ENCODE data around the gene SFRP2.
A peak's percentile ranks its signal among the peaks of the same experiment; 100 is the strongest.

SFRP2 gene

DNA sequence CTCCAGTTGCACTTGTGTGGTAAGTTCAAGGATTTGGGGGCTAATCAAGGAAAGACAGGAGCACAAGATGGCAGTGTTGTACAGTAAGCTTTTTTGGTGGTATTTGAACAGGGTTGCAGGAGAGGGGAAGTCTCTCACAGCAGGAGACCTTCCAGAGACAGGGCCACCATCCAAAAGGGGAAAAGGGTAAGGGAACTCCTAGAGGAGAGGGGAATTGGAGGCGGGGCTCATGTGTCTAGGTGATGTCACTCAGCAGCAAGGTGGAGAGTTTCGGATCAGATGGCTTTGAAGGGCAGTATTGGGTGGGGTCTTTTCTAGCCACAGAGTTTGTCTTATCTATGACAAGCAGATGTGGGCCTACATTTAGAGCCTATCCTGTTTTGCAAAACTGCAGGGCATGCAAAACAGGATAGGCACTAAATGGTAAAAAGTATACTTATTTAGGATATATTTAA is 15.6 kb downstream of the SFRP2 start:
- DNase-seq (ENCODE audit: low read depth in 2 of 2) = no peak

DNA sequence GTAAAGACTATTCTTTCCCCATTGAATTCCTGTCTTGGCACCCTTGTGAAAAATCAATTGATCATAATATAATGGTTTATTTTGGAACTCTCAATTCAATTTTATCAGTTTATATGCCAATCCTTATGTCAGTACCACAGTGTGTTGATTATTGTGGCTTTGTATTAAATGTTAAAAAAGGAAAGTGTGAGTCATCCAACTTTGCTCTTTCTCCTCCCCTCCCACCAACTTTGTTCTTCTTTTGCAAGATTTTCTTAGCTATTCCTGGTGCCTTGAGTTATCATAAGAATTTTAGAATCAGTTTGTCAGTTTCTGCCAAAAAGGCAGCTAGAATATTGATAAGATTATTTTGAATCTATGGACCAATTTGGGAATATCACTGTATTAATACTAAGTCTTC is 17.8 kb downstream of the SFRP2 start:
- DNase-seq (ENCODE audit: low read depth in 2 of 2) = no peak

DNA sequence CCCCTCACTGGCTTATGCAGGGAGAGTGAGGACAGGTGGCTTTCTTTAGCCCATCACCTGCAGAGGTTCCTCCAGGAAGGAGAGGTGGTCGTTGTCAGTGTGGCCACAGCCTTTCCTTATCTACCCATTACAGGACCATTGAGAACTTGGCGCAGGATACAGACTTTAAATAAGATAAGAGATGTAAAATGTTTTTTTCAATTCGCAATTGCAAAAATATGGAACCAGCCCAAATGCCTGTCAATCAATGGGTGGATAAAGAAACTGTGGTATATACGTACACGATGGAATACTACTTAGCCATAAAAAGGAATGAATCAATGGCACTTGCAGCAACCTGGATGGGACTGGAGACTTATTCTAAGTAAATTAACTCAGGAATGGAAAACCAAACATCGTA is 22.1 kb downstream of the SFRP2 start:
- no peak for DNase-seq (ENCODE audit: low read depth in 2 of 2)

DNA sequence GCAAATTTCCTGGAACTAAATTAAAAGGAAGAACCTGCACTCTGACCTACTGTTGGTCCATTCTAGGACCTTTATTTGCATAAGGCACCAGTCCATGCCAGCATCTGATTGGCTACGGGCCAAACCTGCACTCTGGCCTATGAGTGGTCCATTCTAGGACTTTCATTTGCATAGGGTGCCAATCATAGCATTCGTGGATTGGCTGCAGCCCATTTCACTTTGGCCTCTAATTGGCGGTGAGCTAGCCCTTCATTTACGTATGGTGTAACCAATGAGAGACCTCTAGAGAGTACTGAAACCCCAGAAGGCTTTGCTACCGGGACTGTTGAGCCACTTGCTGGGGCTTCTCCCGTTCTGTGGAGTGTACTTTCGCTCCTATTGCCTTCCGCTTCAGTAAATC is 23.0 kb downstream of the SFRP2 start:
- DNase-seq (ENCODE audit: low read depth in 2 of 2) = no peak

DNA sequence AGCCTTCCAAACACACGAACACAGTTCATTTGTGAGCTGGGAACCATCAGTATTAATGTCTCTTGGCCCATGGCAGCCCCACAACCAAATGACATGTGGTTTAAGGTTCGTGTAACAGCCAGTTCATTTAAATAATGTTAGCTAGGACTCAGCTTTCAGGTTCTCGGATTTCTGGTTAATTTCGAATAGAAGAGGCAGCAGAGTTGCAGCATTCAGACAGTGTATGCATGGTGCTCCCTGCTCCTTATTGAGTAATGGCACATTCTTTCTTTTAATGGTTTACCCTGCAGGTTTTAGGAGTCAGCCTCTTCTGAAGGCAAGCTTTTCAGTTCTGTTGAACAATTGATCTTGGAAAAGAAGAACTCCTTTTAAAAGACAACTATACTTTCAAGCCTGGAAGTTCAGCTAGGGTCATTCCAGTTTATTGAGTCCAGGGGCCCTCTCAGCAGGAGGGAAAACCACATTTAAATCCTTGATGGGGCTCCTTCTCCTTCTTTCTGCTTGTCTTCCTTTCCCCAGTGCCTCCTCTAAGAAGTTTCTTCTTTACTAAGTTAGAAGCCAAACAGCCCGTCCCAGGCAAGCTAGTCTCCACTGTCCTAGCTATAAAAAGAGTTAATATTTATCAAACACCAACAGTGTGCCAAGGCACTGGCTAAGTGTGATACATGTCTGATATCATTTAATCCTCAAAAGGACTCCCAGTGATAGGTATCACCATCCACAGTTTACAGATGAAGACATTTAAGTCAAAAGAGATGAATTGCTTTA is 24.1 kb downstream of the SFRP2 start:
- no peak for DNase-seq (ENCODE audit: low read depth in 2 of 2)

DNA sequence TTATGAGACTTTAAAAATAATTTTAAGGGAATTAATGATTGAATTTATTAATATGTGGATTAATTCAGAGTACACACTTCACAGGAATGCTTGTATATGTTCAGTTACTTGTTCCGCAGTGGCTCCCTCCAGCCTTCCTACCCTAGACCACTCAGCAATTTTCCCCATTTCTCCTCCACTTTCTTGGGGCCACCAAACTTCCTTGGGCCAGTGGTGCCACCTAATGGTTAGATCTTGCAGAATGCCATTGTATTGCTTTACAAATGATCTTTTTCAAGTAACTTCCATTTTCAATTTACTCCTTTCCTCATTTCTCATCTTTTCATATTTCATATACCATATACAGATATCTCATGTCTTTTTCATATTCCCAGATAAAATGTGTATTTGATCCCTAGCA is 25.5 kb downstream of the SFRP2 start:
- DNase-seq (ENCODE audit: low read depth in 2 of 2) = no peak

DNA sequence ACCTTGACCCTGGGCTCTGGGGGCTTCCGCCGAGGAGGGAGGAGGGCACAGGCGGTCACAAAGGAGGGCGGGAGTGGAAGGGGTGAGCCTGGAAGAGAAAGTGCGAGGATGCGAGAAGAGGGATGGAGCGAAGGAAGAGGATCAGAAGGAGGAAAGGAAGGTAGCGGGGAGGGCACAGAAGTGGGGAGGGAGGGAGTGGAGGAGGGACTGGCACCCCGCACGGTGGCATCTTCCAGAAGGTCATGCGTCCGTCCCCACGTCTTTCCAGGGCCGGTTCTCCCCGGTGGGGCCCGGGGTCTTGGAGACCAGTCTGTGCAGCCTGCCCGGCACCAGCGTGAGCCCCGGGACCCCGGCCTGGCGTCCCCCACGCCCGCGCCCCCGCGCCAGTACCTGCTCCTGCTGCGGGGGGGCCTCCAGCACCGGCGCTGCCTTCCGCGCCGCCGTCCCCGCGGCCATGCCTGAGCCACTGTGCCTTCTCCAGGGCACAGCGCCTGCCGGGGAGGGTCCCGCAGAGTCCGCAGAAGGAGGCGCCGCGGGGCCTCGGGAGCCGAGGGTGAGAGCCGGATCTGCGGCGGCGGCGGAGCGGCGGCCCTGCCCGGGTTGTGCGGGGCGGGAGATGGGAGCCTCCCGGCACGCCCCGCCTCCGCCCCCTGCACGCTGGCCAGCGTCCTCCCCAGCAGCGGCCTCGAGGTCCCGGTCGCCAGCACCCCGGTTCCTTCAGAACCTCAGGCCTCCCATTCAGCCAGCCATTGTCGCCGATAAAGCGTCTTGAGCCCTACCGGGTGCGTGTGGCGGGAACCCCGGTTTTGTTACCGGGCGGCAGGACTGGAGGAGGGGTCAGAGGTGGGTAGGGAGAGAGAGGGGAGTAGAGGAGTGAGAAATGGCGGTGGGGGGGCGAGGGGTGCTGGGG is 29.2 kb downstream of the SFRP2 start, which contains the start of gene RNF175:
Gene RNF175, minus strand, starts transcription at position 618 of the 910 bp plus-strand sequence. Its CDS starts 162 bp downstream, at position 456.
- DNase-seq (ENCODE audit: low read depth in 2 of 2) = no peak

DNA sequence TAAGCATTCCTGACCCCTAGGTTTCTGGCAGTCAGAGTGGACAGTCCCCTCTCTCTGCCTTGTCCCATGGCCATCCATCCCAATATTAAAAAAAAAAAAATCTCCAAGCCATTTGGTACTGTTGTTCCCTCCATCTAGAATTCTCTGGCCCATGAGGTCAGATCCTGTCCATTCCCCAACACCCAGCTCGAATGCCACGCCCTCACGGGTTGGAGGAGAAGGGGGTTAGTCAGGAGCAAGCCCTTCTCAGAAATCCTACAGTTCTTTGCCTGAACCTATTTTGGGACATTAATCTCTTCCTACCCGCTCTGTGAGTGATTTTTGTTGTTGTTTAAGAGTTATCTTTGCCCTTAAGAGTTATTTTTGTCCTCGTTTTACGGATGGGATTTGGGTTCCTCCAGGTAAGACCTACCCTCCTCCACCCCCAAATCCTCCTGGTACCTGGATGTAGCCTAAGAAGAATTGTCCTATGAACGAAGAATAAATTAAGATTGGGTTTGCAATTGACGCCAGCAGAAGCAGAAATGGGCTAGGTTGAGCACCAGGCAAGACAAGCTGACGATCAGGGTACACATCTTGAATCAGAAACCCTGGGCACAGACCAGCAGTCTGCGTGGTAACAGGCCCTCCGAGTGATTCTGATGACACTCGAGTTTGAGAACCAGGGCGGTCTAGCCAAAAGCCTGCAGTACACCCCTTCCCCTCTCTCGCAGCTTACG is 30.0 kb downstream of the SFRP2 start:
- no peak for DNase-seq (ENCODE audit: low read depth in 2 of 2)

DNA sequence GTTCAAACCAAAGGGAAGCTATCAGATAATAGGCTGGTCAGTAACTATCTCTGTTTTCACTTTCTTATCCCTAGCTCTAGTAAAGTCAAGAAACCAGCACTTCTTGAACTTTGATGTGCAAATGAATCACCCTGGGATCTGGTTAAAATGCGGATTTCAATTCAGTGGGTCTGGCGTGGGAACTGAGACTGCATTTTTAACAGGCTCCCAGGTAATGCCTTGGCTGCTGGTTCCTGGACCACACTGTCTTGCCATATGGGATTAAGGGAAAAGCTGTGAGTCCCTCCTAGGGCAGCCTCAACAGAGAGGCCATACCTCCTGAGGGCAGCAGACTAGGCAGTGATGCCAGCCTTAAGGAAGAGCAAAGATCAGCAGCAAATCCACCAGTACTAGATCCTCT is 30.7 kb downstream of the SFRP2 start:
- no peak for DNase-seq (ENCODE audit: low read depth in 2 of 2)

DNA sequence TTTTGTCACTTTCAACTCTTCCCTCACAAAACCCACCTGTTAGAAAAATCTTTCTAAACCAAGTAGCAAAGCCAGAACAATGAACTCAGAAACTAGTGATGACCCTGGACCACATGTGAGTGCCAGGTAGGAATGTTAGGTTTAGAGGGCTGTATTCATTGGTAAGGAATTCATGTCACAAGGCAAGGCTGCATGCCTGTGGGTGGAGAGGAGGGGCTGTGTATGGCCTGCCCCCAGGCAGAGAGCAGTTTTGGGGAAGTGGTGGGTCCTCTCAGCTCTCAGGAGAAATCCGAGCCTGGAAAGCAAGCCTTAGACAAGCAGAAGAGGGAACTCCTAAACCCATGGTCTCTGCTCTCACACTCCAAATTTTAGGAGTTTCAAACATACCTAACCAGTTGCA is 31.5 kb downstream of the SFRP2 start:
- DNase-seq (ENCODE audit: low read depth in 2 of 2) = no peak

DNA sequence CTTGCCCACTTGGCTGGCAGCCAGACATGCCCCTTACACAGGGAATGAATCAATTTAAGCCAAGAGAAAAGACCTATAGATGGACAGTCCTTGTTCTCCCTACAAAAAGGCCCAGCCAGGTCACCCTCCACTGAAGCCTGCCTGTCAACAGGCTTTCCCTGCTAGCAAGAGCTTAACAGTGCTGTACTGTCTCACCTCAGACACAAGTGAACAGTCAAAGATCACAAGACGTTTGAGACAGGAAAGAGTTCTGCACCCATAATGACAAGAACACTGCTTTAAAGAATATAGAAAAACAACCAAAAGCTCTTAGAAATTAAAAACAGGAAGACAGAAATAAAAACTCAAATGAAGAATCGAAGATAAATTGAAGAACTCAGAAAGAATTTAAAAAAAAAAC is 33.7 kb downstream of the SFRP2 start:
- DNase-seq (ENCODE audit: low read depth in 2 of 2) = no peak

DNA sequence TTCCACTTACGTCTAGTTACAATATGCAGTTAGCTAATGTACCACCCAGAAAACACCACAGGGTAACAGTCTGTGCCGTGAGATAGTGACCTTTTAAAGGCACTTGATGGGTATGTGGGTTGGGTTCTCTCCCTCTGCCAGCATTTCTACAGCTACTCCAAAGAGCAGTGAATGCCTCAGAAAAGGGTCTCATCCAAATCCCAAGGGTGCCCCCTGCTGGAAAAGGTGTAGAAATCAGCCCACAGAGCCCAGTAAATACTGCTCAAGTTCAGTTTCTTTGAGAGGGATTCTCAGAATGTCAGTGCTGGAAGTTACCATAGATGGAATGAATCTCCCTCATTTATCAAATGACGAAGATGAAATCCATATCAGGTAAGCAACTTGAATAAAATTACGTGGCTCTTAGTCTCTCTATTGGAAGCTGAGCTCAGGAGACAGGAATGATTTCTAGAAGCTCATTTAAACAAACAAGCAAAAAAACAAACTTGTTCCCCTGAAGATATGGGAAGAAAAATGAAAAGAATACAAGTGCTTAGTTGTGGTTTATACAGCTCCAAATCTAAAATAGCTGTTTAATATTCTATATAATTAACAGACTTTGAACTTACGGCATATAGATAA is 38.6 kb downstream of the SFRP2 start:
- DNase-seq (ENCODE audit: low read depth in 2 of 2) = peak; percentile 15 to 35

DNA sequence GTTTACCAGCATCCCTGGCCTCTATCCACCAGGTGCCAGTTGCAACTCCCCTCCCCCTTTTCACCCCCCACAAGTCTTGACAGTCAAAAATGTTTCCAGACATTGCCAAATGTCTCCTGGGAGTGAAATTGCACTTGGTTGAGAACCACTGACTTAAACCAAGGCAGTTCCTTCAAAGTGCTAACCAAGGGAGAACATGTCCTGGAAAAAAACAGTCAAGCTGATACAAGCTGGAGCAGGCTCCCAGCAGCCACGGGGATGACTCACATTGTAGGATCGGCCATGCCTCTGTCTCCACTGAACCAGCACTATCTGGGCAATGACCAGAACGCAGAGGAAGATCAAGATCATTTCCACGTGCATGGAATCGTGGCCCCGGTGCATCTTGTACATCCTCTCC is 40.5 kb downstream of the SFRP2 start:
- no peak for DNase-seq (ENCODE audit: low read depth in 2 of 2)

DNA sequence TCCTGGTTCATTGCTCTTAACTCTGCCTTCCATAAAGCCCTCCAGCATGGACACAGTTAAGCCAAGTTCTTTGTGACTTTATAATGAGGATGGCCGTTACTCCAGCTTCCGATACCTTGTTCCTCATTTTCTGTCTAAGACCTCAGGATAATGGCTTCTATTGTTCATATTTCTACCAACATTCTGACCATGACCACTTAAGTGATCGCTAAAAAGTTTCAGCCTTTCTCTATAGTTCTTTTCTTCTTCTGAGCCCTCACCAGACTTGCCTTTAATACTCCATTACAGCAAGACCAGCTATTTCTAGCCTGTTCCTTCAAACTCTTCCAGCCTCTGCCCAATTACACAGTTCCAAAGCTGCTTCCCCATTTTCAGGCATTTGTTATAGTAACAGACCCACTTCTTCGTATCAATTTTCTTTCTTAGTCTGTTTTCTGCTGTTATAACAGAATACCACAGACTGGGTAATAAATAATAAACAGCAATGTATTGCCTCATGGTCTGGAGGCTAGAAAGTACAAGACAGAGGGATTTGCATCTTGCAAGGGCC is 41.4 kb downstream of the SFRP2 start:
- DNase-seq (ENCODE audit: low read depth in 2 of 2) = no peak

DNA sequence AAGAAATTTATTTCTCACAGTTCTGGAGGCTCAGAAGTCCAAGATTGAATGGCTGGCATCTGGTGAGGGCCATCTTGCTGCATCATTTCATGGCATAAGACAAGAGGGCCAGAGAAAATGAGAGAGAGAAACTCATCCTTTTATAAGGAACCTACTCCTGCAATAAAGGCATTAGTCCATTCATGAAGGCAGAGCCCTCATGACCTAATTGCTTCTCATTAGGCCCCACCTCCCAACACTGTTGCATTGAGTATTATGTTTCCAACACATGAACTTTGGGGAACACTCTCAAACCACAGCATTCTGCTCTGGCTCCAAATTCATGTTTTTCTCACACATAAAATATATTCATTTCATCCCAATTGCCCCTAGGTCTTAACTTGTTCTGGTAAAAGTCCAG is 43.2 kb downstream of the SFRP2 start:
- DNase-seq (ENCODE audit: low read depth in 2 of 2) = no peak

DNA sequence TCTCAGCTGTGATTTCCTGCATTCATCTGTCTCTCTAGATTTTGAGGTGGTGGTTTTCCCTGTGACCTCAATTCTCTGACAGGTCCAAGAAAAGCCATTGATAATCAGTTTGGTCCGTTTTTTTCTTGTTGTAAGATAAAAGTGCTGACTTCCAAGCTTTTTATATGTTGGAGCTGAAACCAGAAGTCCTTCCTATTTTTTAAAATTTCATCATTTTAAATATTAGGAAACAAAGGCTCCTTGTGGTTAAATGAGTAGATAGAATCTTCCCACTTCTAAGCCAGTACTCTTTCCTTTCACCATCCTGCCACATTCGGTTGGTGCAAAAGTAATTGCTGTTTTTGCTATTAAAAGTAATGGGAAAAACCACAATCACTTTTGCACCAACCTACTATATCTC is 47.3 kb downstream of the SFRP2 start:
- no peak for DNase-seq (ENCODE audit: low read depth in 2 of 2)

DNA sequence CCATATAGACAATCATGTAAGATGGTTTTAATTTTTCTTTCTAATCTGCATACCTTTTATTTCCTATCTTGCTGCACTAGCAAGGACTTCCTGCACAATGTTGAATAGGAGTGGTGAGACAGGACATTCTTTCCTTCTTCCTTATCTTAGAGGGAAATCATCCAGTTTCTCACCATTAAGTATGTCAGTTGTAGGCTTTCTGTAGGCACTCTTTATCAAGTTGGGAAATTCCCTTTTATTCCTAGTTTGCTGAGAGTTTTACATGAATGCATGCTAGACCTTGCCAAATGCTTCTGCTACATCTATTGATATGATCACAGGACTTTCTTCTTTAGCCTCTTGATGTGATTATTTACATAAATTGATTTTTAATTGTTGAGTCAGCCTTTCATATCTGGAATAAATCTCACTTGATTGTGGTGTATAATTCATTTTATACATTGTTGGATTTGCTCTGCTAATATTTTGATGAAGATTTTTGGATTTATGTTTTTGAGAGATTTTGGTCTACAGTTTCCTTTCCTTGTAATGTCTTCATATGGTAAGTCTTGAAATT is 52.9 kb downstream of the SFRP2 start:
- no peak for DNase-seq (ENCODE audit: low read depth in 2 of 2)

DNA sequence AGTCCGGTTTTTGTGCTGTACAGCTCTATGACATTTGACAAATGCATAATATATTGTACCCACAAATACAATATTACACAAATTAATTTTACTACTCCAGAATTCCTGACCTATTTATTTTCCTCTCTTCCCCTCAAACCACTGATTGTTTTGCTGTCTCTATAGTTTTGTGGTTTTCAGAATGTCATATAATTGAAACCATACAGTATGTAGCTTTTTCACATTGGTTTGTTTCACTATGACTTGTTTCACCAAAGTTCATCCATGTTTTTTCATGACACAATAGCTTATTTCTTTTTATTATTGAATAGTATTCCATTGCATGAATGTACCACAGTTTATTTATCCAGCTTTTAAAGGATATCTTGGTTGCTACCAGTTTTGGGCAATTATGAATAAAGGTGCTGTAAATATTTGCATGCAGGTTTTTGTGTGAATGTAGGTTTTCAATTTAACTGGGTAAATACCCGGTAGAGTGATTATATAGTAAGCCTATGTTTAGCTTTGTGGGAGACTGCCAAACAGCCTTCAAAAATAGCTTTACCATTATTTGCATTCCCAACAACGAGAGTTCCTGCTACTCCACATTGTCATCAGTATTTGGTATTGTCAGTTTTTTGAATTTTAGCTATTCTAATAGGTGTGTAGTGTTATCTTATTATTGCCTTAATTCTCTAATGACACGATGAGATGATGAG is 55.0 kb downstream of the SFRP2 start:
- no peak for DNase-seq (ENCODE audit: low read depth in 2 of 2)

DNA sequence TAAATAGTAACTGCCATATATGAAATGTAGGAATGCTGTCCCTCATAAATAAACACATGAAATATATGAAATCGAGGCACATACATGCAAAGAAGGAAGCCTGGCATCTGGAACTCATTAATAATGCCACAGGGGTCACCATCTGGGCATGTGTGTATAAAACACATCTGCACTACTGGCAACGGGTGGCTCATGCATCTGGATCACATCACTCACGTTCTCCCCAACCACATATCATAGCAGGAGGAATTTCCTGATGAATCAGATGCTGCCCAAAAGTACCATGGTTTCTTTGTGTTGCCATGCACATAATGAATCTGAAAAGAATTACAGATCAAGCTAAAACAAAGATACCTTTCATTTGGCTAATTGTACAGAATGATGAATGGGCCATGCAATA is 57.6 kb downstream of the SFRP2 start:
- DNase-seq (ENCODE audit: low read depth in 2 of 2) = no peak
